ENCODE data around the gene FOXP1.
"Not testable (repeated sequence)": the region's sequence is repeated elsewhere in the genome, so short reads cannot be mapped to it uniquely, and the experiment has no call there.

The FOXP1 gene

GRCh38 chr3:71028802-71029201, 554.7 kb downstream of the FOXP1 start:
- no peak for DNase-seq (ENCODE audit: low read depth)

- DNase-seq (ENCODE audit: low read depth): no peak
Measured at GRCh38 chr3:71028184-71028583, 555.3 kb downstream of the FOXP1 start.

GRCh38 chr3:71026634-71027578, 556.6 kb downstream of the FOXP1 start:
- no peak for DNase-seq (ENCODE audit: low read depth)

GRCh38 chr3:71025516-71025915, 558.0 kb downstream of the FOXP1 start:
- no peak for DNase-seq (ENCODE audit: low read depth)

- DNase-seq (ENCODE audit: low read depth): no peak
Measured at GRCh38 chr3:71025010-71025409, 558.5 kb downstream of the FOXP1 start.

GRCh38 chr3:71022551-71023335, 560.8 kb downstream of the FOXP1 start:
- no peak for DNase-seq (ENCODE audit: low read depth)

GRCh38 chr3:71018799-71019198, 564.7 kb downstream of the FOXP1 start:
- DNase-seq (ENCODE audit: low read depth): no peak

- no peak for DNase-seq (ENCODE audit: low read depth)
Measured at GRCh38 chr3:71016178-71016845, 567.2 kb downstream of the FOXP1 start.

GRCh38 chr3:71014616-71015015, 568.9 kb downstream of the FOXP1 start:
- not testable (repeated sequence) for DNase-seq (ENCODE audit: low read depth)

GRCh38 chr3:71012971-71013370, 570.6 kb downstream of the FOXP1 start:
- DNase-seq (ENCODE audit: low read depth): no peak

- no peak for DNase-seq (ENCODE audit: low read depth)
Measured at GRCh38 chr3:71011565-71012287, 571.8 kb downstream of the FOXP1 start.

GRCh38 chr3:71010726-71011455, 572.6 kb downstream of the FOXP1 start:
- no peak for DNase-seq (ENCODE audit: low read depth)

- no peak for DNase-seq (ENCODE audit: low read depth)
Measured at GRCh38 chr3:71008350-71008935, 575.1 kb downstream of the FOXP1 start.

- no peak for DNase-seq (ENCODE audit: low read depth)
Measured at GRCh38 chr3:71006810-71007785, 576.4 kb downstream of the FOXP1 start.

GRCh38 chr3:71005702-71006321, 577.7 kb downstream of the FOXP1 start:
- no peak for DNase-seq (ENCODE audit: low read depth)

- no peak for DNase-seq (ENCODE audit: low read depth)
Measured at GRCh38 chr3:71003511-71003910, 580.0 kb downstream of the FOXP1 start.

- no peak for DNase-seq (ENCODE audit: low read depth)
Measured at GRCh38 chr3:71002298-71002697, 581.2 kb downstream of the FOXP1 start.

- DNase-seq (ENCODE audit: low read depth): no peak
Measured at GRCh38 chr3:71001303-71001830, 582.2 kb downstream of the FOXP1 start.

- no peak for DNase-seq (ENCODE audit: low read depth)
Measured at GRCh38 chr3:71000483-71000882, 583.0 kb downstream of the FOXP1 start.
